KMS-11 (cell line): ENCODE measurements around the gene CHRNA1.

ENCODE experiments used
- H2AFZ ChIP-seq: fragments of 200-600 bp; sonication (generic); 2 replicates; pipeline ENCODE4 v1.6.1; 2016; ENCODE audit warnings: antibody characterized with exemption, mixed run types, low read depth
- H3K27ac ChIP-seq: fragments of 200-600 bp; sonication (generic); 2 replicates; pipeline ENCODE4 v1.6.1; 2016; ENCODE audit warnings: mild to moderate bottlenecking, mixed run types
- H3K27me3 ChIP-seq: fragments of 200-600 bp; sonication (generic); 2 replicates; pipeline ENCODE4 v1.6.1; 2017; ENCODE audit warnings: mild to moderate bottlenecking, low read depth, mixed run types, moderate library complexity; ENCODE audit not compliant: insufficient read depth
- H3K36me3 ChIP-seq: fragments of 200-600 bp; sonication (generic); 2 replicates; pipeline ENCODE4 v1.6.1; 2017; ENCODE audit warnings: mild to moderate bottlenecking, mixed run types; ENCODE audit not compliant: insufficient read depth
- H3K4me1 ChIP-seq: fragments of 200-600 bp; sonication (generic); 2 replicates; pipeline ENCODE4 v1.6.1; 2016; ENCODE audit warnings: mild to moderate bottlenecking, low read depth, mixed run types; ENCODE audit not compliant: poor library complexity, severe bottlenecking
- H3K4me2 ChIP-seq: fragments of 200-600 bp; sonication (generic); 2 replicates; pipeline ENCODE4 v1.7.0; 2016; ENCODE audit warnings: mild to moderate bottlenecking, mixed run types
- H3K4me3 ChIP-seq: fragments of 200-600 bp; sonication (generic); IDR thresholded peaks from 2 replicates; pipeline ENCODE4 v1.6.1; 2017; ENCODE audit warnings: low read depth, low read length, mixed read lengths; ENCODE audit not compliant: insufficient read depth
- H3K79me2 ChIP-seq: fragments of 200-600 bp; sonication (generic); 2 replicates; pipeline ENCODE4 v1.6.1; 2016; ENCODE audit warnings: low read depth, mixed run types; ENCODE audit not compliant: insufficient read depth
- H3K9ac ChIP-seq: fragments of 200-600 bp; sonication (generic); 2 replicates; pipeline ENCODE4 v1.6.1; 2016; ENCODE audit warnings: mild to moderate bottlenecking, mixed run types
- H4K20me1 ChIP-seq: fragments of 200-600 bp; sonication (generic); 2 replicates; pipeline ENCODE4 v1.6.1; 2016; ENCODE audit warnings: mild to moderate bottlenecking, mixed run types; ENCODE audit not compliant: insufficient read depth
- CTCF ChIP-seq: fragments of 200-600 bp; sonication (generic); conservative IDR thresholded peaks from 2 replicates; pipeline ENCODE4 v1.6.1; 2017; ENCODE audit warnings: low read depth, mild to moderate bottlenecking, antibody characterized with exemption, low read length, moderate library complexity, mixed read lengths

Gene CHRNA1

GRCh38 chr2:174745142-174745541 is 19.1 kb downstream of the CHRNA1 start:
- Histone ChIP-seq H3K27ac (no peak overlapping the region), H3K4me1 (no peaks in the 10 kb centered on the region), H4K20me1 (no peaks in the 10 kb centered on the region), H3K79me2 (no peaks in the 10 kb centered on the region), H3K4me2 (no peak overlapping the region), H3K27me3 (no peaks in the 10 kb centered on the region), H2AFZ (no peak overlapping the region), H3K4me3 (no peak overlapping the region), H3K9ac (no peak overlapping the region), H3K36me3 (no peaks in the 10 kb centered on the region)
- no peak for TF ChIP-seq CTCF

- Histone ChIP-seq H3K4me3 (no peak overlapping the region), H3K4me2 (no peak overlapping the region), H3K27ac (no peak overlapping the region), H3K27me3 (no peaks in the 10 kb centered on the region), H4K20me1 (no peaks in the 10 kb centered on the region), H2AFZ (no peak overlapping the region), H3K9ac (no peak overlapping the region), H3K4me1 (no peaks in the 10 kb centered on the region), H3K36me3 (no peaks in the 10 kb centered on the region), H3K79me2 (no peaks in the 10 kb centered on the region)
- no peak for TF ChIP-seq CTCF
Measured at GRCh38 chr2:174744111-174744510, 20.2 kb downstream of the CHRNA1 start.

GRCh38 chr2:174740721-174741120 is 23.6 kb downstream of the CHRNA1 start:
- H3K27me3 ChIP-seq, result no peaks in the 10 kb centered on the region
- H3K36me3 ChIP-seq, result no peaks in the 10 kb centered on the region
- H3K4me2 ChIP-seq, result no peak overlapping the region
- no peak for TF ChIP-seq CTCF
- H4K20me1 ChIP-seq, result no peaks in the 10 kb centered on the region
- no peak overlapping the region for H3K27ac ChIP-seq
- no peaks in the 10 kb centered on the region for H3K79me2 ChIP-seq
- no peaks in the 10 kb centered on the region for H3K4me1 ChIP-seq
- H2AFZ ChIP-seq, result no peak overlapping the region
- H3K9ac ChIP-seq, result no peak overlapping the region
- no peak overlapping the region for H3K4me3 ChIP-seq

GRCh38 chr2:174738841-174739240 is 25.4 kb downstream of the CHRNA1 start:
- no peaks in the 10 kb centered on the region for H3K36me3 ChIP-seq
- H3K79me2 ChIP-seq, result no peaks in the 10 kb centered on the region
- no peaks in the 10 kb centered on the region for H3K27me3 ChIP-seq
- no peaks in the 10 kb centered on the region for H4K20me1 ChIP-seq
- H3K9ac ChIP-seq, result no peak overlapping the region
- no peak overlapping the region for H2AFZ ChIP-seq
- no peak overlapping the region for H3K4me2 ChIP-seq
- no peaks in the 10 kb centered on the region for H3K4me1 ChIP-seq
- TF ChIP-seq CTCF, result no peak
- no peak overlapping the region for H3K27ac ChIP-seq
- H3K4me3 ChIP-seq, result no peak overlapping the region

GRCh38 chr2:174731546-174731945 is 32.7 kb downstream of the CHRNA1 start:
- no peaks in the 10 kb centered on the region for H3K79me2 ChIP-seq
- no peak for TF ChIP-seq CTCF
- no peaks in the 10 kb centered on the region for H4K20me1 ChIP-seq
- H3K4me2 ChIP-seq, result no peak overlapping the region
- no peak overlapping the region for H2AFZ ChIP-seq
- H3K4me1 ChIP-seq, result no peaks in the 10 kb centered on the region
- H3K9ac ChIP-seq, result no peak overlapping the region
- H3K27me3 ChIP-seq, result no peaks in the 10 kb centered on the region
- H3K36me3 ChIP-seq, result no peaks in the 10 kb centered on the region
- no peak overlapping the region for H3K4me3 ChIP-seq
- H3K27ac ChIP-seq, result no peak overlapping the region
